Measurements from ENCODE around the gene TFG. TPM values are rescaled to one million over a fixed set of nuclear protein-coding genes. Genes with fewer than 3 reads are reported as not detected.
A peak's percentile ranks its signal among the peaks of the same experiment; 100 is the strongest.

Gene TFG
- total and polyA plus RNA-seq, 2 of the 4 experiments (the other 2 are of a cell fraction) = 47.7 to 165 TPM

DNA sequence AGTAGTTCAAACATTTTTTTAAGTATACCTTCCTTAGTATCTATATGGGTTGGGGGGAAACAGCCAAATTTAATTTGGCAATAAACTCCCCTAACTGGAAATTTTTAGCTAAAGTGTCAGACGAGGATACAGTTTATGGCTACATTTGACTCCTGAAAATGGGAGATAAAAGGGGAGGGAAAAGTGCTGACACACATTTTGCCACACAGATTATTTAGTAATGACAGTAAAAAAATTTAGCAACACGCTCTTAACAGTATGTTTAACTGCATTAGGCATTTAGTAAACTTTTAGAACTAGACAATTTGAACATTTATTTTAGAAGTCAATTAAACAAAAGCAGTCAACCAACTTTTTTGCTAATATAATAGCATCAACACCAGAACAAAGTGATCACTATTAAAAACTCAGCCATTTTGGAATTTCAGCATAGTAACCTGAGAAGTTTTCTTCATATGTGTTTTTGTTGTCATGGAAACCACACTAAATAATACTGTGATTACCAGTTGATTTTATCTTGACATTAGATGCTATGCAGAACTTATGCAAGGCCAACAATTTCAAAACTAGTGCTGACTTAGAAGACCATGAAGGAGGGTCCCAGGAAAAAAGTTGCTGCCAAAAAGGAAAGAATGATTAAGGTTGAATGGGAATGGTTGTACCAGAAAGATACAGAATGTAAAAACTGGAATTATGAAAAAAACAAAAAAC, 47.0 kb upstream of the TFG start:
- H2BK5ac ChIP-seq (ENCODE audit: low read depth, low read length, poor library complexity, severe bottlenecking) = no peak overlapping the region
- H2BK20ac ChIP-seq (ENCODE audit: low read depth, low read length) = no peak overlapping the region
- H2AK9ac ChIP-seq (replicated peaks; ENCODE audit: low read depth, low read length, poor library complexity) = no peak overlapping the region
- BruUV-seq (replicated peaks) = no TSS peak
- CTCF ChIA-PET = no interaction called here
- no CpG with 5 or more reads among the region's 2 CpGs for WGBS, 2 experiments (ENCODE audit: extremely low coverage in 2 of 2, insufficient read length in 1 of 2)
- H3K4me1 ChIP-seq (ENCODE audit: control insufficient read depth, insufficient read depth, low read length) = no peaks in the 10 kb centered on the region
- no peaks in the 10 kb centered on the region for H3K9me1 ChIP-seq (ENCODE audit: insufficient read depth, low read length)
- H3K4ac ChIP-seq (ENCODE audit: low read depth, low read length) = no peak overlapping the region
- no peak overlapping the region for H3K56ac ChIP-seq (ENCODE audit: extremely low read depth, insufficient read depth, low read length)
- H4K20me1 ChIP-seq (ENCODE audit: insufficient read depth, low read length) = no peaks in the 10 kb centered on the region
- dilution Hi-C loops (cut with HindIII; ENCODE audit: low sequenced_read_pairs, unreplicated experiment) (no loop called here), in situ Hi-C loops (cut with MboI; ENCODE audit: low sequenced_read_pairs) (no loop called here), intact Hi-C loops (cut with micrococcal nuclease) (no loop called here)
- no peaks in the 10 kb centered on the region for H3K36me3 ChIP-seq (ENCODE audit: control insufficient read depth, insufficient read depth, low read length)
- no peak overlapping the region for H2BK15ac ChIP-seq (ENCODE audit: low read depth, low read length)
- H3K27ac ChIP-seq (ENCODE audit: insufficient read depth, low read length) = no peak overlapping the region
- H3K9me3 ChIP-seq (ENCODE audit: control insufficient read depth, insufficient read depth, low read length) = no peaks in the 10 kb centered on the region
- DNase-seq (peak; percentile 3), ATAC-seq (ENCODE audit: low read depth) (no peak)
- no peak overlapping the region for H3K23ac ChIP-seq (ENCODE audit: low read depth, low read length)
- H4K5ac ChIP-seq (ENCODE audit: low read depth, low read length) = no peak overlapping the region
- no peak overlapping the region for H2AK5ac ChIP-seq (ENCODE audit: low read depth, low read length)
- no peak overlapping the region for H3K9ac ChIP-seq (ENCODE audit: low read depth, low read length)
- no peak overlapping the region for H2BK120ac ChIP-seq (ENCODE audit: low read depth, low read length)
- peaks cover 4% of the 10 kb centered on the region for H3K27me3 ChIP-seq (ENCODE audit: control insufficient read depth, insufficient read depth, low read length)
- H4K91ac ChIP-seq (ENCODE audit: insufficient read depth, low read depth, low read length) = no peak overlapping the region
- no peak overlapping the region for H3K14ac ChIP-seq (replicated peaks; ENCODE audit: low read depth, low read length)
- H3K4me2 ChIP-seq (ENCODE audit: low read depth, low read length) = no peak overlapping the region
- H3K79me1 ChIP-seq (ENCODE audit: low read depth in 1 of 2, low read length in 2 of 2) = no peaks in the 10 kb centered on the region
- TF ChIP-seq, protein P1, sequence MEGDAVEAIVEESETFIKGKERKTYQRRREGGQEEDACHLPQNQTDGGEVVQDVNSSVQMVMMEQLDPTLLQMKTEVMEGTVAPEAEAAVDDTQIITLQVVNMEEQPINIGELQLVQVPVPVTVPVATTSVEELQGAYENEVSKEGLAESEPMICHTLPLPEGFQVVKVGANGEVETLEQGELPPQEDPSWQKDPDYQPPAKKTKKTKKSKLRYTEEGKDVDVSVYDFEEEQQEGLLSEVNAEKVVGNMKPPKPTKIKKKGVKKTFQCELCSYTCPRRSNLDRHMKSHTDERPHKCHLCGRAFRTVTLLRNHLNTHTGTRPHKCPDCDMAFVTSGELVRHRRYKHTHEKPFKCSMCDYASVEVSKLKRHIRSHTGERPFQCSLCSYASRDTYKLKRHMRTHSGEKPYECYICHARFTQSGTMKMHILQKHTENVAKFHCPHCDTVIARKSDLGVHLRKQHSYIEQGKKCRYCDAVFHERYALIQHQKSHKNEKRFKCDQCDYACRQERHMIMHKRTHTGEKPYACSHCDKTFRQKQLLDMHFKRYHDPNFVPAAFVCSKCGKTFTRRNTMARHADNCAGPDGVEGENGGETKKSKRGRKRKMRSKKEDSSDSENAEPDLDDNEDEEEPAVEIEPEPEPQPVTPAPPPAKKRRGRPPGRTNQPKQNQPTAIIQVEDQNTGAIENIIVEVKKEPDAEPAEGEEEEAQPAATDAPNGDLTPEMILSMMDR (conservative IDR thresholded peaks at IDR 0.05; ENCODE audit: low read depth, low read length) = no peak
- TF ChIP-seq NFE2L2 (IDR thresholded peaks at IDR 0.05; ENCODE audit: low read depth, low read length) (no peak), RAD21 (IDR thresholded peaks at IDR 0.05; ENCODE audit: low read length) (no peak), MAFK (IDR thresholded peaks at IDR 0.05; ENCODE audit: low read depth, low read length) (0 out of 2 replicates have a peak, but pooled peaks have one; percentile 11)
- no peak overlapping the region for H3K18ac ChIP-seq (ENCODE audit: low read depth, low read length)
- POLR2A ChIA-PET (ENCODE audit: unreplicated experiment) = no interaction called here
- H4K8ac ChIP-seq (ENCODE audit: low read depth in 2 of 2, low read length in 2 of 2) = no peak overlapping the region
- no peak overlapping the region for H3K4me3 ChIP-seq (ENCODE audit: insufficient read depth, low read depth, low read length)
- H2AFZ ChIP-seq (replicated peaks; ENCODE audit: low read length, poor library complexity) = no peak overlapping the region

All from IMR-90 (cell line).